ENCODE measurements around the gene TMEM51.

- no peak for TF ChIP-seq CTCF (IDR thresholded peaks at IDR 0.05)
- TF ChIP-seq POLR2A (IDR thresholded peaks at IDR 0.05) = no peak
These were observed 26.6 kb downstream of the TMEM51 start for GRCh38 chr1:15180189-15180588.

Data from body of pancreas (tissue), 4 donors.